MM.1S (cell line): Measurements from ENCODE around the gene ECHDC1.

Source experiments
- DNase-seq: peaks from one replicate; pipeline ENCODE4 v3.0.0-alpha.2; 2015
- H2AFZ ChIP-seq: fragments of 300-600 bp; sonication (generic); 2 replicates; pipeline ENCODE4 v1.6.0; 2016; ENCODE audit warnings: antibody characterized with exemption, low read length
- H3F3A ChIP-seq: fragments of 300-600 bp; sonication (generic); 2 replicates; pipeline ENCODE4 v1.6.1; 2016; ENCODE audit warnings: mild to moderate bottlenecking, antibody characterized with exemption, low read length, moderate library complexity, mixed read lengths; ENCODE audit not compliant: insufficient read depth
- H3K27ac ChIP-seq: fragments of 300-600 bp; sonication (generic); 2 replicates; pipeline ENCODE4 v1.5.1; 2016; ENCODE audit warnings: mild to moderate bottlenecking, low read length
- H3K27me3 ChIP-seq: fragments of 300-600 bp; sonication (generic); replicated peaks from 2 replicates; pipeline ENCODE4 v1.6.0; 2016; ENCODE audit warnings: low read length; ENCODE audit not compliant: insufficient read depth
- H3K36me3 ChIP-seq: fragments of 300-600 bp; sonication (generic); replicated peaks from 2 replicates; pipeline ENCODE4 v1.6.1; 2016; ENCODE audit warnings: mild to moderate bottlenecking, low read length, mixed read lengths; ENCODE audit not compliant: insufficient read depth
- H3K4me1 ChIP-seq: fragments of 300-600 bp; sonication (generic); 2 replicates; pipeline ENCODE4 v1.6.1; 2016; ENCODE audit warnings: low read length, mixed read lengths
- H3K4me2 ChIP-seq: fragments of 300-600 bp; sonication (generic); 2 replicates; pipeline ENCODE4 v1.6.0; 2016; ENCODE audit warnings: low read depth, low read length
- H3K4me3 ChIP-seq: fragments of 300-600 bp; sonication (generic); 2 replicates; pipeline ENCODE4 v1.5.1; 2016; ENCODE audit warnings: low read length, mixed read lengths
- H3K79me2 ChIP-seq: fragments of 300-600 bp; sonication (generic); 2 replicates; pipeline ENCODE4 v1.6.1; 2016; ENCODE audit warnings: mixed run types, low read length, mixed read lengths
- H3K9ac ChIP-seq: fragments of 300-600 bp; sonication (generic); 2 replicates; pipeline ENCODE4 v1.6.1; 2016; ENCODE audit warnings: low read length, mixed read lengths
- H3K9me2 ChIP-seq: fragments of 300-600 bp; sonication (generic); replicated peaks from 2 replicates; pipeline ENCODE4 v1.6.1; 2016; ENCODE audit warnings: mild to moderate bottlenecking, low read length, mixed read lengths; ENCODE audit not compliant: insufficient read depth
- H3K9me3 ChIP-seq: fragments of 300-600 bp; sonication (generic); replicated peaks from 2 replicates; pipeline ENCODE4 v1.6.1; 2016; ENCODE audit warnings: mild to moderate bottlenecking, low read length, mixed read lengths; ENCODE audit not compliant: insufficient read depth
- H4K20me1 ChIP-seq: fragments of 300-600 bp; sonication (generic); 2 replicates; pipeline ENCODE4 v1.6.1; 2016; ENCODE audit warnings: mild to moderate bottlenecking, low read length, moderate library complexity, mixed read lengths; ENCODE audit not compliant: insufficient read depth
- CTCF ChIP-seq: fragments of 300-600 bp; sonication (generic); IDR thresholded peaks from 2 replicates; pipeline ENCODE4 v1.5.1; 2016; ENCODE audit warnings: antibody characterized with exemption, low read length, mixed read lengths
- EZH2 ChIP-seq: fragments of 300-600 bp; sonication (generic); optimal IDR thresholded peaks from 2 replicates; pipeline ENCODE3; 2017; ENCODE audit warnings: low read depth, mild to moderate bottlenecking, antibody characterized with exemption, low read length, mixed read lengths
- EZH2phosphoT487 ChIP-seq: fragments of 300-600 bp; sonication (generic); IDR thresholded peaks from 2 replicates; pipeline ENCODE4 v1.6.1; 2018; ENCODE audit warnings: antibody characterized with exemption, low read length

The ECHDC1 gene

GRCh38 chr6:127347178-127347577 lies 3.8 kb upstream of the ECHDC1 start:
- Histone ChIP-seq H3K36me3 (no peaks in the 10 kb centered on the region), H3K4me2 (no peak overlapping the region), H3K9ac (no peak overlapping the region), H3F3A (no peaks in the 10 kb centered on the region; the same call in 1 of the 2 replicates), H3K4me1 (no peaks in the 10 kb centered on the region), H3K79me2 (peaks cover 18% of the 10 kb centered on the region), H3K9me3 (no peaks in the 10 kb centered on the region), H3K27ac (no peak overlapping the region), H3K9me2 (no peaks in the 10 kb centered on the region), H2AFZ (no peak overlapping the region), H3K4me3 (no peak overlapping the region), H3K27me3 (no peaks in the 10 kb centered on the region), H4K20me1 (no peaks in the 10 kb centered on the region)
- no peak for DNase-seq
- TF ChIP-seq EZH2 (no peak), CTCF (no peak), EZH2phosphoT487 (no peak)

- peaks cover 3% of the 10 kb centered on the region; the same call in 1 of the 2 replicates for H3F3A ChIP-seq
- H3K79me2 ChIP-seq, result peaks cover 34% of the 10 kb centered on the region
Observed at GRCh38 chr6:127345521-127345920, 2.1 kb upstream of the ECHDC1 start.

GRCh38 chr6:127343809-127344659 lies 625 bp upstream of the ECHDC1 start:
- H4K20me1 ChIP-seq, result no peaks in the 10 kb centered on the region
- H3K27ac ChIP-seq, result peak overlapping the region; percentile 63; the same call in 1 of the 2 replicates
- peaks cover 49% of the 10 kb centered on the region for H3K79me2 ChIP-seq
- no peaks in the 10 kb centered on the region for H3K9me3 ChIP-seq
- no peaks in the 10 kb centered on the region for H3K27me3 ChIP-seq
- H3F3A ChIP-seq, result peaks cover 3% of the 10 kb centered on the region; the same call in 1 of the 2 replicates
- peak overlapping the region; percentile 82 for H3K4me2 ChIP-seq
- peak; percentile 37 for DNase-seq
- no peaks in the 10 kb centered on the region for H3K36me3 ChIP-seq
- no peak for TF ChIP-seq EZH2
- TF ChIP-seq CTCF, result no peak
- no peak for TF ChIP-seq EZH2phosphoT487
- peak overlapping the region; percentile 86 for H2AFZ ChIP-seq
- peak overlapping the region; percentile 79 for H3K9ac ChIP-seq
- peak overlapping the region; percentile 89 for H3K4me3 ChIP-seq
- no peaks in the 10 kb centered on the region for H3K9me2 ChIP-seq
- H3K4me1 ChIP-seq, result peaks cover 5% of the 10 kb centered on the region; the same call in 1 of the 2 replicates

More at GRCh38 chr6:127345521-127345920, 2.1 kb upstream of the ECHDC1 start:
- H2AFZ ChIP-seq, result no peak overlapping the region
- no peak for TF ChIP-seq CTCF
- TF ChIP-seq EZH2phosphoT487, result no peak
- TF ChIP-seq EZH2, result no peak
- no peak overlapping the region for H3K9ac ChIP-seq
- DNase-seq, result no peak
- H3K4me2 ChIP-seq, result no peak overlapping the region
- H3K27me3 ChIP-seq, result no peaks in the 10 kb centered on the region
- peaks cover 5% of the 10 kb centered on the region; the same call in 1 of the 2 replicates for H3K4me1 ChIP-seq
- no peaks in the 10 kb centered on the region for H3K9me3 ChIP-seq
- no peak overlapping the region for H3K27ac ChIP-seq
- no peaks in the 10 kb centered on the region for H4K20me1 ChIP-seq
- no peaks in the 10 kb centered on the region for H3K36me3 ChIP-seq
- no peaks in the 10 kb centered on the region for H3K9me2 ChIP-seq
- no peak overlapping the region for H3K4me3 ChIP-seq
